CD4-positive, alpha-beta T cell (primary cell): ENCODE results near the gene VSTM2L. TPM values are rescaled to one million over a fixed set of nuclear protein-coding genes. Genes with fewer than 3 reads are reported as not detected.

Source experiments
- ATAC-seq: fragments of 200-7000 bp; cut with Tn5 transposase; one replicate; pipeline ENCODE4 v1.10.0; 2022; ENCODE audit warnings: mild to moderate bottlenecking; ENCODE audit not compliant: poor library complexity
- CTCF ChIA-PET: fragments of 350-600 bp; sonication (Branson Sonifier 250); formaldehyde crosslinking; loops from one replicate; lab custom pipeline; 2021; ENCODE audit warnings: antibody characterized with exemption, inconsistent platforms; lab: Charles Lee
- POLR2A ChIA-PET: fragments of 350-600 bp; sonication (Branson Sonifier 250); formaldehyde crosslinking; loops from one replicate; lab custom pipeline; 2021; ENCODE audit warnings: antibody characterized with exemption, inconsistent platforms; lab: Charles Lee
- DNase-seq, 14 experiments: peaks; one replicate each; pipeline ENCODE4 v3.0.0-alpha.2; 2013 to 2020; ENCODE audit warnings: mixed read lengths in 2 of 14
- H3K27ac ChIP-seq, 2 donors: one replicate each; pipeline versions ENCODE4 v1.5.1 to v1.7.0; 2013; ENCODE audit warnings: low read length in 2 of 2, low read depth in 1 of 2, mild to moderate bottlenecking in 1 of 2
- H3K27me3 ChIP-seq, 2 experiments: 1 replicate in 1 of 2; 2 replicates in 1 of 2; pipeline versions ENCODE4 v1.6.1 to v1.7.0; 2013; ENCODE audit warnings: low read length in 2 of 2, control low read depth in 1 of 2, mild to moderate bottlenecking in 1 of 2, moderate library complexity in 1 of 2; ENCODE audit not compliant: insufficient read depth in 2 of 2, control insufficient read depth in 1 of 2
- H3K36me3 ChIP-seq: one replicate; pipeline ENCODE4 v1.6.1; 2013; ENCODE audit warnings: low read length, control low read depth; ENCODE audit not compliant: insufficient read depth
- H3K4me1 ChIP-seq: one replicate; pipeline ENCODE4 v1.6.1; 2013; ENCODE audit warnings: low read length, control low read depth; ENCODE audit not compliant: insufficient read depth
- H3K4me3 ChIP-seq: one replicate; pipeline ENCODE4 v1.5.1; 2013; ENCODE audit warnings: mild to moderate bottlenecking, low read length, moderate library complexity
- H3K9me3 ChIP-seq, 2 experiments: 1 replicate in 1 of 2; 2 replicates in 1 of 2; pipeline versions ENCODE4 v1.6.1 to v1.7.0; 2013; ENCODE audit warnings: low read length in 2 of 2, mild to moderate bottlenecking in 2 of 2, control low read depth in 1 of 2, moderate library complexity in 1 of 2; ENCODE audit not compliant: control insufficient read depth in 1 of 2, insufficient read depth in 1 of 2
- H3K27ac Mint-ChIP-seq: one replicate; pipeline ENCODE4 v1.8.0; 2020; ENCODE audit warnings: mixed read lengths
- H3K27me3 Mint-ChIP-seq: one replicate; pipeline ENCODE4 v1.8.0; 2021; ENCODE audit warnings: mixed read lengths
- H3K36me3 Mint-ChIP-seq: one replicate; pipeline ENCODE4 v1.8.0; 2021; ENCODE audit warnings: low read depth, mixed read lengths
- H3K4me1 Mint-ChIP-seq: one replicate; pipeline ENCODE4 v1.8.0; 2021; ENCODE audit warnings: low read depth, mixed read lengths
- H3K4me3 Mint-ChIP-seq: one replicate; pipeline ENCODE4 v1.8.0; 2020; ENCODE audit warnings: mild to moderate bottlenecking, mixed read lengths
- H3K9me3 Mint-ChIP-seq: one replicate; pipeline ENCODE4 v1.8.0; 2020; ENCODE audit warnings: mixed read lengths
- CTCF ChIP-seq: fragments of 200-600 bp; IDR thresholded peaks from one replicate; pipeline ENCODE4 v1.8.0; 2022; ENCODE audit warnings: antibody characterized with exemption, mild to moderate bottlenecking
- intact Hi-C, 2 experiments: fragments of 100-400 bp; cut with DNase I in 1 of 2; cut with micrococcal nuclease in 1 of 2; formaldehyde crosslinking; loops; one replicate each; pipeline versions ENCODE4 v1.15.1 to v1.9.0; 2023 to 2025; cut with DNase I, micrococcal nuclease
- total RNA-seq, 174 experiments: library from RNA in 2 of 174; stranded (reverse) in 2 of 174; gene quantifications; one replicate each; pipeline ENCODE4 v1.2.3 and lab custom pipeline; 2021 to 2026

VSTM2L gene
- total RNA-seq, 2 experiments from 2014 or later, result not detected

DNA sequence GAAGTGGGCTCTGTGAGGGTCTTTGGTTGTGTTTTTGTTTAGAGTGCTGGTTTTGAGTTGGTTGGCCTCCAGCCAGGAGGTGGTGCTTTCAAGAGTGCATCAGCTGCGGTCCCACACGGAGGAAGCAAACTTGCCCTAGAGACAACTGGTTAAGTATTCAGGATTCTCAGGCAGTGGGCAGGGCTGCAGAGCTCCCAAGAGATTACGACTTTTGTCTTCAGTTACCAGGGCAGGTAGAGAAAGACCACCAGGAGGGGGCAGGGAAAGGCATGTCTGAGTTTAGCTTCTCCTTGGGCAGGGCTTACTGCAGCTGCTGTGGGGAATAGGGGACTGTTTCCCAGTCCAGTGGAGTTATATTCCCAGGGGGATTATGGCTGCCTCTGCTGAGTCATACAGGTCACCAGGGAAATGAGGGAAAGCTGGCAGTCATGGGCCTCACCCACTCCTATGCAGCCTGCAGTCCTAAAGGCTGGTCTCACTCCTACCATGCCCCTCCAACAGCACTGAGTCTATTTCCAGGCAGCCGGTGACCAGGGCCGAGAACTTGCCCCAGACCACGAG lies 66.0 kb downstream of the VSTM2L start:
- H3K27ac ChIP-seq, result no peak overlapping the region
- peaks cover 38% of the 10 kb centered on the region for H3K36me3 Mint-ChIP-seq
- no peaks in the 10 kb centered on the region for H3K27me3 ChIP-seq
- ChIA-PET CTCF (no interaction called here), POLR2A (no interaction called here)
- intact Hi-C loops, result no loop called here
- H3K4me3 ChIP-seq, result no peak overlapping the region
- no peaks in the 10 kb centered on the region for H3K4me1 ChIP-seq
- no peaks in the 10 kb centered on the region for H3K4me1 Mint-ChIP-seq
- TF ChIP-seq CTCF, result no peak
- DNase-seq (no peak), ATAC-seq (no peak)
- H3K9me3 ChIP-seq, result peaks cover 15 to 23% of the 10 kb centered on the region in 2 experiments
- no peak overlapping the region for H3K27ac Mint-ChIP-seq
- H3K4me3 Mint-ChIP-seq, result no peak overlapping the region
- H3K36me3 ChIP-seq, result no peaks in the 10 kb centered on the region
- no peaks in the 10 kb centered on the region for H3K27me3 Mint-ChIP-seq
- H3K9me3 Mint-ChIP-seq, result peaks cover 23% of the 10 kb centered on the region

GRCh38 chr20:37969949-37970855 lies 67.3 kb downstream of the VSTM2L start:
- Histone ChIP-seq H3K4me1 (no peaks in the 10 kb centered on the region), H3K27me3 (no peaks in the 10 kb centered on the region), H3K36me3 (no peaks in the 10 kb centered on the region), H3K9me3 (peaks cover 15 to 23% of the 10 kb centered on the region in 2 experiments), H3K4me3 (no peak overlapping the region), H3K27ac (no peak overlapping the region)
- DNase-seq, result no peak
- no peak for TF ChIP-seq CTCF
- POLR2A ChIA-PET, result no interaction called here
- Mint-ChIP-seq H3K27ac (no peak overlapping the region), H3K4me1 (no peaks in the 10 kb centered on the region), H3K4me3 (no peak overlapping the region), H3K9me3 (peaks cover 14% of the 10 kb centered on the region), H3K27me3 (no peaks in the 10 kb centered on the region), H3K36me3 (peaks cover 42% of the 10 kb centered on the region)
- no peak for ATAC-seq
- CTCF ChIA-PET, result no interaction called here
- intact Hi-C loops, result no loop called here

GRCh38 chr20:37970856-37971245 lies 67.9 kb downstream of the VSTM2L start:
- ChIA-PET CTCF (no interaction called here), POLR2A (no interaction called here)
- Histone ChIP-seq H3K36me3 (no peaks in the 10 kb centered on the region), H3K4me1 (no peaks in the 10 kb centered on the region), H3K27me3 (no peaks in the 10 kb centered on the region), H3K27ac (no peak overlapping the region), H3K9me3 (peaks cover 15 to 18% of the 10 kb centered on the region in 2 experiments), H3K4me3 (no peak overlapping the region)
- ATAC-seq, result no peak
- no peak for TF ChIP-seq CTCF
- H3K4me3 Mint-ChIP-seq, result no peak overlapping the region
- intact Hi-C loops, result no loop called here
- DNase-seq, result no peak
- no peaks in the 10 kb centered on the region for H3K27me3 Mint-ChIP-seq
- H3K9me3 Mint-ChIP-seq, result peaks cover 13% of the 10 kb centered on the region
- H3K27ac Mint-ChIP-seq, result no peak overlapping the region
- H3K4me1 Mint-ChIP-seq, result no peaks in the 10 kb centered on the region
- H3K36me3 Mint-ChIP-seq, result peaks cover 42% of the 10 kb centered on the region
